ENCODE measurements around the gene PRKCB. TPM values are rescaled to one million over a fixed set of nuclear protein-coding genes. Genes with fewer than 3 reads are reported as not detected.

PRKCB gene
- total RNA-seq, 4 donors from 2014 or later: 0.51 to 1.3 (median 1.1) TPM

- no peak for ATAC-seq
- intact Hi-C loops (cut with DNase I; ENCODE audit: low total_unique reads): no loop called here
- Histone ChIP-seq H3K4me1 (no peaks in the 10 kb centered on the region), H3K4me3 (no peak overlapping the region), H3K9me3 (no peaks in the 10 kb centered on the region), H3K27ac (no peak overlapping the region), H3K36me3 (no peaks in the 10 kb centered on the region), H3K27me3 (no peaks in the 10 kb centered on the region)
- no peak for TF ChIP-seq POLR2A (IDR thresholded peaks at IDR 0.05)
- TF ChIP-seq CTCF (IDR thresholded peaks at IDR 0.05 in 4 of 5, conservative IDR thresholded peaks at IDR 0.05 in 1 of 5): no peak
- in situ Hi-C loops (cut with MboI; ENCODE audit: low sequenced_read_pairs in 4 of 4): loop anchor here in 1 of 4 donors (25.0 kb wide), 1 partner anchor 221 kb away; no protein-coding TSS in a partner anchor
- no peak for DNase-seq
These were observed 172.2 kb downstream of the PRKCB start for GRCh38 chr16:24007934-24008333.

GRCh38 chr16:24009098-24009497 is 173.3 kb downstream of the PRKCB start:
- Histone ChIP-seq H3K27me3 (no peaks in the 10 kb centered on the region), H3K27ac (no peak overlapping the region), H3K36me3 (no peaks in the 10 kb centered on the region), H3K9me3 (no peaks in the 10 kb centered on the region), H3K4me1 (no peaks in the 10 kb centered on the region), H3K4me3 (no peak overlapping the region)
- ATAC-seq: no peak
- no peak for DNase-seq
- intact Hi-C loops (cut with DNase I; ENCODE audit: low total_unique reads): no loop called here
- no peak for TF ChIP-seq CTCF (IDR thresholded peaks at IDR 0.05 in 4 of 5, conservative IDR thresholded peaks at IDR 0.05 in 1 of 5)
- TF ChIP-seq POLR2A (IDR thresholded peaks at IDR 0.05): no peak
- in situ Hi-C loops (cut with MboI; ENCODE audit: low sequenced_read_pairs in 4 of 4): loop anchor here in 1 of 4 donors (25.0 kb wide), 1 partner anchor 222 kb away; no protein-coding TSS in a partner anchor

GRCh38 chr16:24009955-24010354 is 174.2 kb downstream of the PRKCB start:
- Histone ChIP-seq H3K27me3 (no peaks in the 10 kb centered on the region), H3K36me3 (no peaks in the 10 kb centered on the region), H3K4me3 (no peak overlapping the region), H3K9me3 (no peaks in the 10 kb centered on the region), H3K4me1 (no peaks in the 10 kb centered on the region), H3K27ac (no peak overlapping the region)
- intact Hi-C loops (cut with DNase I; ENCODE audit: low total_unique reads) (loop anchor here (10.0 kb wide), 1 partner anchor 205 kb away; no protein-coding TSS in a partner anchor), in situ Hi-C loops (cut with MboI; ENCODE audit: low sequenced_read_pairs in 4 of 4) (loop anchor here in 1 of 4 donors (25.0 kb wide), 1 partner anchor 223 kb away; no protein-coding TSS in a partner anchor)
- TF ChIP-seq POLR2A (IDR thresholded peaks at IDR 0.05): no peak
- TF ChIP-seq CTCF (IDR thresholded peaks at IDR 0.05 in 4 of 5, conservative IDR thresholded peaks at IDR 0.05 in 1 of 5): no peak
- ATAC-seq (no peak), DNase-seq (no peak)

- H3K9me3 ChIP-seq: no peaks in the 10 kb centered on the region
- no peak overlapping the region for H3K4me3 ChIP-seq
- H3K4me1 ChIP-seq: no peaks in the 10 kb centered on the region
- no peak overlapping the region for H3K27ac ChIP-seq
- H3K36me3 ChIP-seq: no peaks in the 10 kb centered on the region
- DNase-seq (peak; percentile 16 to 18), ATAC-seq (no peak)
- no peaks in the 10 kb centered on the region for H3K27me3 ChIP-seq
- in situ Hi-C loops (cut with MboI; ENCODE audit: low sequenced_read_pairs in 4 of 4) (loop anchor here in 1 of 4 donors (25.0 kb wide), 1 partner anchor 223 kb away; no protein-coding TSS in a partner anchor), intact Hi-C loops (cut with DNase I; ENCODE audit: low total_unique reads) (loop anchor here (10.0 kb wide), 1 partner anchor 206 kb away; no protein-coding TSS in a partner anchor)
- TF ChIP-seq CTCF (IDR thresholded peaks at IDR 0.05 in 4 of 5, conservative IDR thresholded peaks at IDR 0.05 in 1 of 5) (peak in 3 of 5 experiments; percentile 24 to 49 (median 32)), POLR2A (IDR thresholded peaks at IDR 0.05) (no peak)
These were observed 174.8 kb downstream of the PRKCB start for GRCh38 chr16:24010440-24011089.

Data from gastrocnemius medialis (tissue), 4 donors.